WTC11 (cell line): Measurements from ENCODE around the gene C4BPA. TPM values are rescaled to one million over a fixed set of nuclear protein-coding genes. Genes with fewer than 3 reads are reported as not detected.

ENCODE experiments used
- ATAC-seq: fragments of 200-7000 bp; cut with Tn5 transposase; 2 replicates; pipeline ENCODE4 v1.10.0; 2021; ENCODE audit warnings: mild to moderate bottlenecking, moderate library complexity
- CTCF ChIA-PET: fragments of 300-600 bp; sonication (Branson Sonifier 250); formaldehyde crosslinking; loops from one replicate; lab custom pipeline; 2021; ENCODE audit warnings: antibody characterized with exemption; lab: Charles Lee
- POLR2A ChIA-PET: fragments of 350-600 bp; sonication (Branson Sonifier 250); formaldehyde crosslinking; loops from one replicate; lab custom pipeline; 2021; ENCODE audit warnings: antibody characterized with exemption; lab: Charles Lee
- DNase-seq: peaks from one replicate; pipeline ENCODE4 v3.0.0; 2021; ENCODE audit warnings: low spot score
- H3K27ac Mint-ChIP-seq: 2 replicates; pipeline ENCODE4 v1.8.0; 2021; ENCODE audit warnings: mixed read lengths
- H3K27me3 Mint-ChIP-seq: 2 replicates; pipeline ENCODE4 v1.8.0; 2021; ENCODE audit warnings: low read depth, mild to moderate bottlenecking, moderate library complexity, mixed read lengths
- H3K36me3 Mint-ChIP-seq: 2 replicates; pipeline ENCODE4 v1.8.0; 2021; ENCODE audit warnings: mixed read lengths
- H3K4me1 Mint-ChIP-seq: 2 replicates; pipeline ENCODE4 v1.8.0; 2022; ENCODE audit warnings: mixed read lengths
- H3K4me3 Mint-ChIP-seq: 2 replicates; pipeline ENCODE4 v1.8.0; 2021; ENCODE audit warnings: mild to moderate bottlenecking, moderate library complexity, mixed read lengths
- H3K9me3 Mint-ChIP-seq: 2 replicates; pipeline ENCODE4 v1.8.0; 2021; ENCODE audit warnings: mixed read lengths
- FOXP1 ChIP-seq: sonication (generic); formaldehyde crosslinking; IDR thresholded peaks from 2 replicates; pipeline ENCODE4 v1.8.0; 2022; ENCODE audit warnings: missing genetic modification reagents, mild to moderate bottlenecking, moderate library complexity, borderline replicate concordance
- JAZF1 ChIP-seq: fragments of 250-450 bp; sonication (Bioruptor Pico); IDR thresholded peaks from 2 replicates; pipeline ENCODE4 v1.9.0; 2021; ENCODE audit warnings: moderate library complexity, mild to moderate bottlenecking, inconsistent platforms
- NFE2L1 ChIP-seq: sonication (generic); formaldehyde crosslinking; IDR thresholded peaks from 2 replicates; pipeline ENCODE4 v1.8.1; 2023; ENCODE audit warnings: missing genetic modification reagents
- NFYB ChIP-seq: sonication (generic); formaldehyde crosslinking; conservative IDR thresholded peaks from 2 replicates; pipeline ENCODE4 v1.8.0; 2022; ENCODE audit warnings: low read depth, missing genetic modification reagents
- NR1H2 ChIP-seq: sonication (generic); formaldehyde crosslinking; IDR thresholded peaks from 2 replicates; pipeline ENCODE4 v1.9.0; 2021; ENCODE audit warnings: mild to moderate bottlenecking, moderate library complexity, missing genetic modification reagents
- NR2C2 ChIP-seq: sonication (generic); formaldehyde crosslinking; IDR thresholded peaks from 2 replicates; pipeline ENCODE4 v1.8.0; 2022; ENCODE audit warnings: mild to moderate bottlenecking, missing genetic modification reagents
- NR3C1 ChIP-seq: sonication (generic); formaldehyde crosslinking; conservative IDR thresholded peaks from 2 replicates; pipeline ENCODE4 v1.8.1; 2023; ENCODE audit warnings: low read depth, mild to moderate bottlenecking, missing genetic modification reagents
- RELA ChIP-seq: sonication (generic); formaldehyde crosslinking; IDR thresholded peaks from 2 replicates; pipeline ENCODE4 v1.8.1; 2022; ENCODE audit warnings: missing genetic modification reagents, mild to moderate bottlenecking, borderline replicate concordance
- RORB ChIP-seq: fragments of 250-450 bp; sonication (Bioruptor Pico); IDR thresholded peaks from 2 replicates; pipeline ENCODE4 v1.9.0; 2021; ENCODE audit warnings: mild to moderate bottlenecking
- TEAD1 ChIP-seq: sonication (generic); formaldehyde crosslinking; IDR thresholded peaks from 2 replicates; pipeline ENCODE4 v1.8.0; 2022; ENCODE audit warnings: mild to moderate bottlenecking, missing genetic modification reagents
- TEAD4 ChIP-seq: sonication (generic); formaldehyde crosslinking; IDR thresholded peaks from 2 replicates; pipeline ENCODE4 v1.8.0; 2022; ENCODE audit warnings: mild to moderate bottlenecking, missing genetic modification reagents
- ZNF219 ChIP-seq: sonication (generic); formaldehyde crosslinking; IDR thresholded peaks from 2 replicates; pipeline ENCODE4 v1.8.0; 2023; ENCODE audit warnings: missing genetic modification reagents, mild to moderate bottlenecking, borderline replicate concordance
- ZNF263 ChIP-seq: sonication (generic); formaldehyde crosslinking; IDR thresholded peaks from 2 replicates; pipeline ENCODE4 v1.8.1; 2022; ENCODE audit warnings: low read depth, mild to moderate bottlenecking, moderate library complexity, missing genetic modification reagents
- ZNF416 ChIP-seq: fragments of 250-450 bp; sonication (Bioruptor Pico); IDR thresholded peaks from 2 replicates; pipeline ENCODE4 v1.9.0; 2021; ENCODE audit warnings: mild to moderate bottlenecking, inconsistent platforms
- total RNA-seq: library from RNA; stranded (reverse); gene quantifications from 3 replicates; pipeline ENCODE4 v1.2.3, GENCODE V29; 2021
- TF ChIP-seq, protein P1 (sequence below): sonication (generic); formaldehyde crosslinking; IDR thresholded peaks from 2 replicates; pipeline ENCODE4 v1.8.1; 2023; ENCODE audit warnings: mild to moderate bottlenecking, missing genetic modification reagents, moderate library complexity
- TF ChIP-seq, protein P2 (sequence below): sonication (generic); formaldehyde crosslinking; IDR thresholded peaks from 2 replicates; pipeline ENCODE4 v1.8.1; 2023; ENCODE audit warnings: mild to moderate bottlenecking, missing genetic modification reagents
- TF ChIP-seq, protein P3 (sequence below): sonication (generic); formaldehyde crosslinking; IDR thresholded peaks from 2 replicates; pipeline ENCODE4 v1.8.0; 2022; ENCODE audit warnings: mild to moderate bottlenecking, missing genetic modification reagents
- TF ChIP-seq, protein P4 (sequence below): sonication (generic); formaldehyde crosslinking; IDR thresholded peaks from 2 replicates; pipeline ENCODE4 v1.8.1; 2022; ENCODE audit warnings: low read depth, missing genetic modification reagents, borderline replicate concordance
- TF ChIP-seq, protein P5 (sequence below): sonication (generic); formaldehyde crosslinking; conservative IDR thresholded peaks from 2 replicates; pipeline ENCODE4 v1.8.1; 2022; ENCODE audit warnings: mild to moderate bottlenecking, missing genetic modification reagents
- TF ChIP-seq, protein P6 (sequence below): sonication (generic); formaldehyde crosslinking; conservative IDR thresholded peaks from 2 replicates; pipeline ENCODE4 v1.8.1; 2023; ENCODE audit warnings: mild to moderate bottlenecking, low read depth, missing genetic modification reagents, moderate library complexity

C4BPA gene
- total RNA-seq, 1 experiment from 2014 or later, result 0.39 TPM

DNA sequence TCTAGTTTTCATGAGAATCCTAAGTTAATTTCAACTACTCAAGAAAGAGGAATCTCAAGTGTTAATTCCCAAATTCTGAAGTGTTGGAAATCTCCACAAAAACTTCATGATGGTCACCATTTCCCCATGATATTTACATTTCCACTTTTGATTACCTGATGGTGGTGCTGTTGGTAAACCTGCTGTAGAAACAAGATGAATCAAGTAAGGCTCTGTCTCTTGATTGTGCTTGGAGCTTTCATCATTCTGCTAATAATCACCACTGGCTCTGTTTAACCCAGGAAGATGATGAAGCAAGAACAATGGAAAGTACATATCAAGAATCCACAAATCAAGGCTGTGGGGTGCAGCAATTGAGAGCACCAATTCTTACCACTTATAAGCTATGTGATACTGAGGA is 77.8 kb downstream of the C4BPA start:
- Mint-ChIP-seq H3K27ac (no peak overlapping the region), H3K27me3 (no peaks in the 10 kb centered on the region; the same call in 1 of the 2 replicates), H3K9me3 (no peaks in the 10 kb centered on the region), H3K4me1 (no peaks in the 10 kb centered on the region)
- no peak for DNase-seq
- POLR2A ChIA-PET, result no interaction called here
- no peak for TF ChIP-seq TEAD4 (CRISPR knock-in tag)
- TF ChIP-seq ZNF416 (CRISPR knock-in tag), result no peak
- TF ChIP-seq RELA, result no peak
- no peak for TF ChIP-seq JAZF1 (CRISPR knock-in tag)
- TF ChIP-seq NFE2L1 (CRISPR knock-in tag), result no peak
- no peak for TF ChIP-seq RORB
- TF ChIP-seq NR3C1 (CRISPR knock-in tag), result no peak
- no peak for TF ChIP-seq NR2C2 (CRISPR knock-in tag)
- TF ChIP-seq TEAD1 (CRISPR knock-in tag), result no peak
- TF ChIP-seq, all 79 proteins: peak for 0
- ATAC-seq, result no peak
- CTCF ChIA-PET, result interaction anchor here (1.1 to 1.9 kb wide), 4 partner anchors 77 to 223 kb away, joined by 3 to 6 read pairs (median 4); no protein-coding TSS in a partner anchor
- no peak overlapping the region for H3K4me3 Mint-ChIP-seq
- no peaks in the 10 kb centered on the region for H3K36me3 Mint-ChIP-seq

DNA sequence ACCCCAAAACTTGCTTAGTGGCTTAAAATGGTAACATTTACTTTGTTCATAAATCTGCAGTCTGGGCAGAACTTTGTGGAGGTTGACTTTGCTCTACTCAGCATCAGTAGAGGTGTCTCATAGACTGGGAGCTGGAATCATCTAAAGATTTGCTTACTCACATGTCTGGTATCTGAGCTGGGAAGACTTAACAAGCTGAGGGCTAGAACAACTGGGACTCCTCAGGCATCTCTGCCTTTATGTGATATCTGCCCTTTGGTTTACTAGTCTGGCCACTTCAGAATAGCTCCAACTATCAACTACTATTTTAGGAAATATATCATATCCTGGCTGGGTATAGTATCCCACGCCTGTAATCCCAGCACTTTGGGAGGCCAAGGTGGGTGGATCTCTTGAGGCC is 82.5 kb downstream of the C4BPA start:
- no peaks in the 10 kb centered on the region for H3K4me1 Mint-ChIP-seq
- H3K27me3 Mint-ChIP-seq, result no peaks in the 10 kb centered on the region; the same call in 1 of the 2 replicates
- H3K9me3 Mint-ChIP-seq, result no peaks in the 10 kb centered on the region; the same call in 1 of the 2 replicates
- H3K27ac Mint-ChIP-seq, result no peak overlapping the region
- ATAC-seq, result no peak
- TF ChIP-seq, protein P1, sequence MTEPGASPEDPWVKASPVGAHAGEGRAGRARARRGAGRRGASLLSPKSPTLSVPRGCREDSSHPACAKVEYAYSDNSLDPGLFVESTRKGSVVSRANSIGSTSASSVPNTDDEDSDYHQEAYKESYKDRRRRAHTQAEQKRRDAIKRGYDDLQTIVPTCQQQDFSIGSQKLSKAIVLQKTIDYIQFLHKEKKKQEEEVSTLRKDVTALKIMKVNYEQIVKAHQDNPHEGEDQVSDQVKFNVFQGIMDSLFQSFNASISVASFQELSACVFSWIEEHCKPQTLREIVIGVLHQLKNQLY (CRISPR knock-in tag), result no peak
- TF ChIP-seq, protein P2, sequence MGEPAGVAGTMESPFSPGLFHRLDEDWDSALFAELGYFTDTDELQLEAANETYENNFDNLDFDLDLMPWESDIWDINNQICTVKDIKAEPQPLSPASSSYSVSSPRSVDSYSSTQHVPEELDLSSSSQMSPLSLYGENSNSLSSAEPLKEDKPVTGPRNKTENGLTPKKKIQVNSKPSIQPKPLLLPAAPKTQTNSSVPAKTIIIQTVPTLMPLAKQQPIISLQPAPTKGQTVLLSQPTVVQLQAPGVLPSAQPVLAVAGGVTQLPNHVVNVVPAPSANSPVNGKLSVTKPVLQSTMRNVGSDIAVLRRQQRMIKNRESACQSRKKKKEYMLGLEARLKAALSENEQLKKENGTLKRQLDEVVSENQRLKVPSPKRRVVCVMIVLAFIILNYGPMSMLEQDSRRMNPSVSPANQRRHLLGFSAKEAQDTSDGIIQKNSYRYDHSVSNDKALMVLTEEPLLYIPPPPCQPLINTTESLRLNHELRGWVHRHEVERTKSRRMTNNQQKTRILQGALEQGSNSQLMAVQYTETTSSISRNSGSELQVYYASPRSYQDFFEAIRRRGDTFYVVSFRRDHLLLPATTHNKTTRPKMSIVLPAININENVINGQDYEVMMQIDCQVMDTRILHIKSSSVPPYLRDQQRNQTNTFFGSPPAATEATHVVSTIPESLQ (CRISPR knock-in tag), result no peak
- TF ChIP-seq, protein P3, sequence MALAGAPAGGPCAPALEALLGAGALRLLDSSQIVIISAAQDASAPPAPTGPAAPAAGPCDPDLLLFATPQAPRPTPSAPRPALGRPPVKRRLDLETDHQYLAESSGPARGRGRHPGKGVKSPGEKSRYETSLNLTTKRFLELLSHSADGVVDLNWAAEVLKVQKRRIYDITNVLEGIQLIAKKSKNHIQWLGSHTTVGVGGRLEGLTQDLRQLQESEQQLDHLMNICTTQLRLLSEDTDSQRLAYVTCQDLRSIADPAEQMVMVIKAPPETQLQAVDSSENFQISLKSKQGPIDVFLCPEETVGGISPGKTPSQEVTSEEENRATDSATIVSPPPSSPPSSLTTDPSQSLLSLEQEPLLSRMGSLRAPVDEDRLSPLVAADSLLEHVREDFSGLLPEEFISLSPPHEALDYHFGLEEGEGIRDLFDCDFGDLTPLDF (CRISPR knock-in tag), result no peak
- TF ChIP-seq NFYB, result no peak
- TF ChIP-seq, protein P4, sequence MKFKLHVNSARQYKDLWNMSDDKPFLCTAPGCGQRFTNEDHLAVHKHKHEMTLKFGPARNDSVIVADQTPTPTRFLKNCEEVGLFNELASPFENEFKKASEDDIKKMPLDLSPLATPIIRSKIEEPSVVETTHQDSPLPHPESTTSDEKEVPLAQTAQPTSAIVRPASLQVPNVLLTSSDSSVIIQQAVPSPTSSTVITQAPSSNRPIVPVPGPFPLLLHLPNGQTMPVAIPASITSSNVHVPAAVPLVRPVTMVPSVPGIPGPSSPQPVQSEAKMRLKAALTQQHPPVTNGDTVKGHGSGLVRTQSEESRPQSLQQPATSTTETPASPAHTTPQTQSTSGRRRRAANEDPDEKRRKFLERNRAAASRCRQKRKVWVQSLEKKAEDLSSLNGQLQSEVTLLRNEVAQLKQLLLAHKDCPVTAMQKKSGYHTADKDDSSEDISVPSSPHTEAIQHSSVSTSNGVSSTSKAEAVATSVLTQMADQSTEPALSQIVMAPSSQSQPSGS, result no peak
- TF ChIP-seq, protein P5, sequence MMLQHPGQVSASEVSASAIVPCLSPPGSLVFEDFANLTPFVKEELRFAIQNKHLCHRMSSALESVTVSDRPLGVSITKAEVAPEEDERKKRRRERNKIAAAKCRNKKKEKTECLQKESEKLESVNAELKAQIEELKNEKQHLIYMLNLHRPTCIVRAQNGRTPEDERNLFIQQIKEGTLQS (CRISPR knock-in tag), result no peak
- TF ChIP-seq, protein P6, sequence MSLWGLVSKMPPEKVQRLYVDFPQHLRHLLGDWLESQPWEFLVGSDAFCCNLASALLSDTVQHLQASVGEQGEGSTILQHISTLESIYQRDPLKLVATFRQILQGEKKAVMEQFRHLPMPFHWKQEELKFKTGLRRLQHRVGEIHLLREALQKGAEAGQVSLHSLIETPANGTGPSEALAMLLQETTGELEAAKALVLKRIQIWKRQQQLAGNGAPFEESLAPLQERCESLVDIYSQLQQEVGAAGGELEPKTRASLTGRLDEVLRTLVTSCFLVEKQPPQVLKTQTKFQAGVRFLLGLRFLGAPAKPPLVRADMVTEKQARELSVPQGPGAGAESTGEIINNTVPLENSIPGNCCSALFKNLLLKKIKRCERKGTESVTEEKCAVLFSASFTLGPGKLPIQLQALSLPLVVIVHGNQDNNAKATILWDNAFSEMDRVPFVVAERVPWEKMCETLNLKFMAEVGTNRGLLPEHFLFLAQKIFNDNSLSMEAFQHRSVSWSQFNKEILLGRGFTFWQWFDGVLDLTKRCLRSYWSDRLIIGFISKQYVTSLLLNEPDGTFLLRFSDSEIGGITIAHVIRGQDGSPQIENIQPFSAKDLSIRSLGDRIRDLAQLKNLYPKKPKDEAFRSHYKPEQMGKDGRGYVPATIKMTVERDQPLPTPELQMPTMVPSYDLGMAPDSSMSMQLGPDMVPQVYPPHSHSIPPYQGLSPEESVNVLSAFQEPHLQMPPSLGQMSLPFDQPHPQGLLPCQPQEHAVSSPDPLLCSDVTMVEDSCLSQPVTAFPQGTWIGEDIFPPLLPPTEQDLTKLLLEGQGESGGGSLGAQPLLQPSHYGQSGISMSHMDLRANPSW (CRISPR knock-in tag), result no peak
- no peak for TF ChIP-seq ZNF219 (CRISPR knock-in tag)
- no peak for TF ChIP-seq ZNF263 (CRISPR knock-in tag)
- TF ChIP-seq TEAD4 (CRISPR knock-in tag), result no peak
- TF ChIP-seq NR1H2, result no peak
- no peak for TF ChIP-seq FOXP1
- TF ChIP-seq, all 79 proteins: peak for 0
- ChIA-PET POLR2A (no interaction called here), CTCF (interaction anchor here (0.6 kb wide), 1 partner anchor 696 kb away, joined by 4 read pairs; no protein-coding TSS in a partner anchor)
- Mint-ChIP-seq H3K36me3 (no peaks in the 10 kb centered on the region), H3K4me3 (no peak overlapping the region)
- DNase-seq, result no peak
